Stimulated activated naive B cell treated with anti-CD40 and anti-IgM and Interleukin-4, amounts not matched to agents 10 μg/mL and 1 μg/mL and 100 μg/mL, for 72 hours (primary cell): ENCODE data around the gene CYSRT1.

Experiments
- ATAC-seq, 2 donors: fragments of 150-1000 bp; cut with Tn5 transposase; replicated peaks; 2 replicates each; pipeline ENCODE4 v1.10.0; 2021; ENCODE audit warnings: moderate library complexity in 1 of 2
- DNase-seq: peaks from one replicate; pipeline ENCODE4 v3.0.0; 2021
- H3K27ac Mint-ChIP-seq: one replicate; pipeline ENCODE4 v1.8.0; 2022; ENCODE audit warnings: mild to moderate bottlenecking, mixed read lengths
- H3K27me3 Mint-ChIP-seq, 2 donors: one replicate each; pipeline ENCODE4 v1.8.0; 2022; ENCODE audit warnings: mixed read lengths in 2 of 2
- H3K36me3 Mint-ChIP-seq, 2 donors: one replicate each; pipeline ENCODE4 v1.8.0; 2022; ENCODE audit warnings: mixed read lengths in 2 of 2, mild to moderate bottlenecking in 1 of 2
- H3K4me1 Mint-ChIP-seq, 2 donors: one replicate each; pipeline ENCODE4 v1.8.0; 2022; ENCODE audit warnings: mixed read lengths in 2 of 2, mild to moderate bottlenecking in 1 of 2
- H3K4me3 Mint-ChIP-seq, 2 donors: one replicate each; pipeline ENCODE4 v1.8.0; 2022; ENCODE audit warnings: mild to moderate bottlenecking in 2 of 2, mixed read lengths in 2 of 2, moderate library complexity in 1 of 2
- H3K9me3 Mint-ChIP-seq, 2 donors: one replicate each; pipeline ENCODE4 v1.8.0; 2022; ENCODE audit warnings: mixed read lengths in 2 of 2, mild to moderate bottlenecking in 1 of 2

The CYSRT1 gene

GRCh38 chr9:137222190-137223077 is 2.5 kb upstream of the CYSRT1 start, which contains the start of gene RNF208:
TSS of gene RNF208 (minus strand) at chr9:137222240. CDS start at chr9:137221212, 1,028 bp downstream.
- ATAC-seq: peak in 1 of 2 donors; percentile 8
- peak within 1 kb of the TSS; percentile 83 to 92 for H3K4me3 Mint-ChIP-seq
- H3K27me3 Mint-ChIP-seq: peaks cover 1 to 4% of the 10 kb centered on the region in 2 donors
- peaks cover 11 to 25% of the 10 kb centered on the region in 2 donors for H3K4me1 Mint-ChIP-seq
- H3K36me3 Mint-ChIP-seq: peaks cover 0 to 5% of the 10 kb centered on the region in 2 donors
- H3K27ac Mint-ChIP-seq: peak within 1 kb of the TSS; percentile 91
- no peak for DNase-seq
- H3K9me3 Mint-ChIP-seq: no peaks in the 10 kb centered on the region

GRCh38 chr9:137223078-137223970 is 1.6 kb upstream of the CYSRT1 start:
- DNase-seq: peak; percentile 99
- peak overlapping the region; percentile 91 for H3K27ac Mint-ChIP-seq
- no peaks in the 10 kb centered on the region for H3K9me3 Mint-ChIP-seq
- peaks cover 14 to 30% of the 10 kb centered on the region in 2 donors for H3K4me1 Mint-ChIP-seq
- ATAC-seq: peak; percentile 84 to 85
- peak overlapping the region; percentile 83 to 92 for H3K4me3 Mint-ChIP-seq
- H3K27me3 Mint-ChIP-seq: peaks cover 6 to 8% of the 10 kb centered on the region in 2 donors
- H3K36me3 Mint-ChIP-seq: peaks cover 0 to 5% of the 10 kb centered on the region in 2 donors

GRCh38 chr9:137225699-137226331 is 841 bp downstream of the CYSRT1 start:
- no peak overlapping the region for H3K4me3 Mint-ChIP-seq
- no peaks in the 10 kb centered on the region for H3K36me3 Mint-ChIP-seq
- ATAC-seq: no peak
- H3K27me3 Mint-ChIP-seq: peaks cover 12 to 18% of the 10 kb centered on the region in 2 donors
- no peak for DNase-seq
- no peaks in the 10 kb centered on the region for H3K9me3 Mint-ChIP-seq
- H3K4me1 Mint-ChIP-seq: peaks cover 14 to 30% of the 10 kb centered on the region in 2 donors
- H3K27ac Mint-ChIP-seq: no peak overlapping the region

GRCh38 chr9:137226338-137227053 is 1.5 kb downstream of the CYSRT1 start:
- Mint-ChIP-seq H3K27ac (peak overlapping the region; percentile 83), H3K27me3 (peaks cover 12 to 18% of the 10 kb centered on the region in 2 donors), H3K4me3 (no peak overlapping the region)

GRCh38 chr9:137227054-137227852 is 2.3 kb downstream of the CYSRT1 start, which contains the start of gene RNF224:
TSS of gene RNF224 (plus strand) at chr9:137227502. CDS start at chr9:137228336, 834 bp downstream.
- Mint-ChIP-seq H3K36me3 (no peaks in the 10 kb centered on the region), H3K27ac (peak within 1 kb of the TSS; percentile 87)
- ATAC-seq: peak; percentile 57

More at GRCh38 chr9:137226338-137227053, 1.5 kb downstream of the CYSRT1 start:
- Mint-ChIP-seq H3K9me3 (no peaks in the 10 kb centered on the region), H3K36me3 (no peaks in the 10 kb centered on the region), H3K4me1 (peaks cover 13 to 30% of the 10 kb centered on the region in 2 donors)
- ATAC-seq (no peak), DNase-seq (no peak)

GRCh38 chr9:137227853-137228505 is 3.0 kb downstream of the CYSRT1 start:
- ATAC-seq (no peak), DNase-seq (no peak)
- Mint-ChIP-seq H3K36me3 (no peaks in the 10 kb centered on the region), H3K4me1 (peaks cover 10 to 26% of the 10 kb centered on the region in 2 donors), H3K4me3 (peak overlapping the region in 1 of 2 donors; percentile 29), H3K27me3 (peaks cover 12 to 28% of the 10 kb centered on the region in 2 donors), H3K27ac (peak overlapping the region; percentile 87), H3K9me3 (no peaks in the 10 kb centered on the region)

More at GRCh38 chr9:137227054-137227852, 2.3 kb downstream of the CYSRT1 start, which contains the start of gene RNF224:
- Mint-ChIP-seq H3K4me3 (peak within 1 kb of the TSS in 1 of 2 donors; percentile 29), H3K27me3 (peaks cover 12 to 24% of the 10 kb centered on the region in 2 donors), H3K9me3 (no peaks in the 10 kb centered on the region), H3K4me1 (peaks cover 13 to 30% of the 10 kb centered on the region in 2 donors)
- peak; percentile 73 for DNase-seq

GRCh38 chr9:137228506-137228967 is 3.6 kb downstream of the CYSRT1 start:
- DNase-seq (no peak), ATAC-seq (no peak)
- Mint-ChIP-seq H3K4me3 (no peak overlapping the region), H3K27ac (no peak overlapping the region), H3K4me1 (peaks cover 9 to 24% of the 10 kb centered on the region in 2 donors), H3K9me3 (no peaks in the 10 kb centered on the region), H3K27me3 (peaks cover 12 to 28% of the 10 kb centered on the region in 2 donors), H3K36me3 (no peaks in the 10 kb centered on the region)

GRCh38 chr9:137228968-137229896 is 4.3 kb downstream of the CYSRT1 start:
- Mint-ChIP-seq H3K27ac (no peak overlapping the region), H3K27me3 (peaks cover 12 to 28% of the 10 kb centered on the region in 2 donors), H3K4me1 (peaks cover 9 to 20% of the 10 kb centered on the region in 2 donors), H3K9me3 (no peaks in the 10 kb centered on the region), H3K4me3 (no peak overlapping the region), H3K36me3 (no peaks in the 10 kb centered on the region)
- DNase-seq: no peak
- ATAC-seq: no peak

GRCh38 chr9:137229903-137230704 is 5.1 kb downstream of the CYSRT1 start:
- peaks cover 16 to 24% of the 10 kb centered on the region in 2 donors for H3K4me1 Mint-ChIP-seq
- DNase-seq (no peak), ATAC-seq (no peak)
- H3K4me3 Mint-ChIP-seq: no peak overlapping the region
- no peak overlapping the region for H3K27ac Mint-ChIP-seq
- H3K36me3 Mint-ChIP-seq: no peaks in the 10 kb centered on the region
- peaks cover 12 to 28% of the 10 kb centered on the region in 2 donors for H3K27me3 Mint-ChIP-seq
- no peaks in the 10 kb centered on the region for H3K9me3 Mint-ChIP-seq

GRCh38 chr9:137230705-137231371 is 5.9 kb downstream of the CYSRT1 start, which contains the start of gene SLC34A3:
TSS of gene SLC34A3 (plus strand) at chr9:137230901. CDS start at chr9:137231703, 802 bp downstream.
- Mint-ChIP-seq H3K27me3 (peaks cover 12 to 28% of the 10 kb centered on the region in 2 donors), H3K4me3 (no peak within 1 kb of the TSS), H3K4me1 (peaks cover 16 to 23% of the 10 kb centered on the region in 2 donors), H3K36me3 (peaks cover 0 to 2% of the 10 kb centered on the region in 2 donors), H3K9me3 (no peaks in the 10 kb centered on the region), H3K27ac (no peak within 1 kb of the TSS)
- no peak for DNase-seq
- no peak for ATAC-seq
